ENCODE results near the gene DNM3. TPM values are rescaled to one million over a fixed set of nuclear protein-coding genes. Genes with fewer than 3 reads are reported as not detected.

Gene DNM3
- total and polyA plus RNA-seq, 2 experiments from 2014 or later: 5.2 to 12.2 TPM

- Histone ChIP-seq H3K27me3 (ENCODE audit: insufficient read depth) (no peaks in the 10 kb centered on the region), H3K27ac (ENCODE audit: low read depth) (no peak overlapping the region), H3K4me2 (no peak overlapping the region), H3K4me1 (ENCODE audit: insufficient read depth) (peaks cover 8% of the 10 kb centered on the region), H3K79me2 (replicated peaks; ENCODE audit: insufficient read depth) (no peaks in the 10 kb centered on the region), H4K20me1 (replicated peaks; ENCODE audit: insufficient read depth) (no peaks in the 10 kb centered on the region), H3K4me3 (no peak overlapping the region), H3K9me2 (ENCODE audit: insufficient read depth) (no peaks in the 10 kb centered on the region), H3F3A (replicated peaks; ENCODE audit: low read depth) (no peaks in the 10 kb centered on the region), H3K36me3 (ENCODE audit: insufficient read depth) (no peaks in the 10 kb centered on the region), H2AFZ (no peak overlapping the region)
- H3K4me3 Mint-ChIP-seq: no peak overlapping the region
- H3K4me1 Mint-ChIP-seq: peaks cover 3% of the 10 kb centered on the region; the same call in 2 of the 3 replicates
- H3K27me3 Mint-ChIP-seq (ENCODE audit: insufficient read depth, low read depth, poor library complexity): no peaks in the 10 kb centered on the region
- no peak for ATAC-seq
- H3K9me3 Mint-ChIP-seq: no peaks in the 10 kb centered on the region
- TF ChIP-seq, protein P1, sequence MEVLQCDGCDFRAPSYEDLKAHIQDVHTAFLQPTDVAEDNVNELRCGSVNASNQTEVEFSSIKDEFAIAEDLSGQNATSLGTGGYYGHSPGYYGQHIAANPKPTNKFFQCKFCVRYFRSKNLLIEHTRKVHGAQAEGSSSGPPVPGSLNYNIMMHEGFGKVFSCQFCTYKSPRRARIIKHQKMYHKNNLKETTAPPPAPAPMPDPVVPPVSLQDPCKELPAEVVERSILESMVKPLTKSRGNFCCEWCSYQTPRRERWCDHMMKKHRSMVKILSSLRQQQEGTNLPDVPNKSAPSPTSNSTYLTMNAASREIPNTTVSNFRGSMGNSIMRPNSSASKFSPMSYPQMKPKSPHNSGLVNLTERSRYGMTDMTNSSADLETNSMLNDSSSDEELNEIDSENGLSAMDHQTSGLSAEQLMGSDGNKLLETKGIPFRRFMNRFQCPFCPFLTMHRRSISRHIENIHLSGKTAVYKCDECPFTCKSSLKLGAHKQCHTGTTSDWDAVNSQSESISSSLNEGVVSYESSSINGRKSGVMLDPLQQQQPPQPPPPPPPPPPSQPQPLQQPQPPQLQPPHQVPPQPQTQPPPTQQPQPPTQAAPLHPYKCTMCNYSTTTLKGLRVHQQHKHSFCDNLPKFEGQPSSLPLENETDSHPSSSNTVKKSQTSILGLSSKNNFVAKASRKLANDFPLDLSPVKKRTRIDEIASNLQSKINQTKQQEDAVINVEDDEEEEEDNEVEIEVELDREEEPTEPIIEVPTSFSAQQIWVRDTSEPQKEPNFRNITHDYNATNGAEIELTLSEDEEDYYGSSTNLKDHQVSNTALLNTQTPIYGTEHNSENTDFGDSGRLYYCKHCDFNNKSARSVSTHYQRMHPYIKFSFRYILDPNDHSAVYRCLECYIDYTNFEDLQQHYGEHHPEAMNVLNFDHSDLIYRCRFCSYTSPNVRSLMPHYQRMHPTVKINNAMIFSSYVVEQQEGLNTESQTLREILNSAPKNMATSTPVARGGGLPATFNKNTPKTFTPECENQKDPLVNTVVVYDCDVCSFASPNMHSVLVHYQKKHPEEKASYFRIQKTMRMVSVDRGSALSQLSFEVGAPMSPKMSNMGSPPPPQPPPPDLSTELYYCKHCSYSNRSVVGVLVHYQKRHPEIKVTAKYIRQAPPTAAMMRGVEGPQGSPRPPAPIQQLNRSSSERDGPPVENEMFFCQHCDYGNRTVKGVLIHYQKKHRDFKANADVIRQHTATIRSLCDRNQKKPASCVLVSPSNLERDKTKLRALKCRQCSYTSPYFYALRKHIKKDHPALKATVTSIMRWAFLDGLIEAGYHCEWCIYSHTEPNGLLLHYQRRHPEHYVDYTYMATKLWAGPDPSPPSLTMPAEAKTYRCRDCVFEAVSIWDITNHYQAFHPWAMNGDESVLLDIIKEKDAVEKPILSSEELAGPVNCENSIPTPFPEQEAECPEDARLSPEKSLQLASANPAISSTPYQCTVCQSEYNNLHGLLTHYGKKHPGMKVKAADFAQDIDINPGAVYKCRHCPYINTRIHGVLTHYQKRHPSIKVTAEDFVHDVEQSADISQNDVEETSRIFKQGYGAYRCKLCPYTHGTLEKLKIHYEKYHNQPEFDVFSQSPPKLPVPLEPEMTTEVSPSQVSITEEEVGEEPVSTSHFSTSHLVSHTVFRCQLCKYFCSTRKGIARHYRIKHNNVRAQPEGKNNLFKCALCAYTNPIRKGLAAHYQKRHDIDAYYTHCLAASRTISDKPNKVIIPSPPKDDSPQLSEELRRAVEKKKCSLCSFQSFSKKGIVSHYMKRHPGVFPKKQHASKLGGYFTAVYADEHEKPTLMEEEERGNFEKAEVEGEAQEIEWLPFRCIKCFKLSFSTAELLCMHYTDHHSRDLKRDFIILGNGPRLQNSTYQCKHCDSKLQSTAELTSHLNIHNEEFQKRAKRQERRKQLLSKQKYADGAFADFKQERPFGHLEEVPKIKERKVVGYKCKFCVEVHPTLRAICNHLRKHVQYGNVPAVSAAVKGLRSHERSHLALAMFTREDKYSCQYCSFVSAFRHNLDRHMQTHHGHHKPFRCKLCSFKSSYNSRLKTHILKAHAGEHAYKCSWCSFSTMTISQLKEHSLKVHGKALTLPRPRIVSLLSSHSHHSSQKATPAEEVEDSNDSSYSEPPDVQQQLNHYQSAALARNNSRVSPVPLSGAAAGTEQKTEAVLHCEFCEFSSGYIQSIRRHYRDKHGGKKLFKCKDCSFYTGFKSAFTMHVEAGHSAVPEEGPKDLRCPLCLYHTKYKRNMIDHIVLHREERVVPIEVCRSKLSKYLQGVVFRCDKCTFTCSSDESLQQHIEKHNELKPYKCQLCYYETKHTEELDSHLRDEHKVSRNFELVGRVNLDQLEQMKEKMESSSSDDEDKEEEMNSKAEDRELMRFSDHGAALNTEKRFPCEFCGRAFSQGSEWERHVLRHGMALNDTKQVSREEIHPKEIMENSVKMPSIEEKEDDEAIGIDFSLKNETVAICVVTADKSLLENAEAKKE (CRISPR knock-in tag; IDR thresholded peaks at IDR 0.05): no peak
- TF ChIP-seq ETS1 (IDR thresholded peaks at IDR 0.05) (no peak), JUNB (IDR thresholded peaks at IDR 0.05; ENCODE audit: unreplicated experiment) (no peak), CREB1 (CRISPR knock-in tag; IDR thresholded peaks at IDR 0.05; ENCODE audit: low read depth) (no peak), ZNF331 (CRISPR knock-in tag; IDR thresholded peaks at IDR 0.05; ENCODE audit: low read depth) (no peak), STAT1 (IDR thresholded peaks at IDR 0.05; ENCODE audit: unreplicated experiment) (no peak), NANOG (IDR thresholded peaks at IDR 0.05; ENCODE audit: borderline replicate concordance) (no peak), REST (IDR thresholded peaks at IDR 0.05; ENCODE audit: unreplicated experiment) (no peak), POLR2AphosphoS5 (IDR thresholded peaks at IDR 0.05; ENCODE audit: low read depth) (no peak), EZH2phosphoT487 (IDR thresholded peaks at IDR 0.05; ENCODE audit: unreplicated experiment) (no peak)
- no peaks in the 10 kb centered on the region for H3K36me3 Mint-ChIP-seq (ENCODE audit: low read depth)
- peak; percentile 30 for DNase-seq (ENCODE audit: low spot score)
- H3K27ac Mint-ChIP-seq: no peak overlapping the region
Measured at GRCh38 chr1:172375211-172375631, 533.9 kb downstream of the DNM3 start.
